NCI-H748 treated with DMSO at 0.1 percent for 48 hours (cell line): ENCODE data around the gene TPRN.

Experiments
- DNase-seq: peaks from one replicate; lab custom pipeline; 2025; lab: John Stamatoyannopoulos, UW

Gene TPRN

GRCh38 chr9:137141976-137142936 lies 58.3 kb downstream of the TPRN start:
- DNase-seq: no peak
